K562 (cell line): Measurements from ENCODE around the gene PLCB4. TPM values are rescaled to one million over a fixed set of nuclear protein-coding genes. Genes with fewer than 3 reads are reported as not detected.

ENCODE experiments used
- ATAC-seq: fragments of 200-7000 bp; cut with Tn5 transposase; 3 replicates; pipeline ENCODE4 v1.9.1; 2020; ENCODE audit warnings: moderate library complexity
- Bru-seq: library from RNA; stranded (reverse); fragments of 400-500 nt; gene quantifications from one replicate; lab custom pipeline; 2021; lab: Mats Ljungman, UMichigan
- BruChase-seq, 2 experiments: library from RNA; stranded (reverse); fragments of 400-500 nt; gene quantifications; one replicate each; lab custom pipeline; 2021; lab: Mats Ljungman, UMichigan
- BruUV-seq: library from RNA; stranded (reverse); fragments of 400-500 nt; replicated peaks from 2 replicates; lab custom pipeline; 2021; lab: Mats Ljungman, UMichigan
- CTCF ChIA-PET: fragments of 300-600 bp; formaldehyde crosslinking; extraction: SDS; loops from one replicate; lab custom pipeline; 2021; ENCODE audit warnings: low intra/inter-chr PET ratio; lab: Yijun Ruan, JAX
- POLR2A ChIA-PET: fragments of 300-600, 350-650 bp; sonication (Branson Sonifier 250); formaldehyde crosslinking; extraction: SDS; loops from one replicate; lab custom pipeline; 2021; ENCODE audit warnings: antibody characterized with exemption, inconsistent platforms; lab: Yijun Ruan, JAX
- DNase-seq, 4 experiments: peaks; one replicate each; pipeline versions ENCODE4 v3.0.0 to v3.0.0-alpha.2; 2011 to 2018; ENCODE audit warnings: low spot score in 3 of 4, mixed read lengths in 3 of 4; ENCODE audit errors: extremely low read depth in 1 of 4
- FAIRE-seq: peaks from 2 replicates; lab custom pipeline; 2011; peaks lifted over from hg19 to GRCh38; lab: Jason Lieb, UNC
- H2AFZ ChIP-seq: 2 replicates; pipeline ENCODE4 v1.6.0; 2011; ENCODE audit warnings: low read depth, low read length, control low read depth, inconsistent platforms
- H3K27ac ChIP-seq: fragments of 200-600 bp; 3 replicates; pipeline ENCODE4 v1.8.0; 2011; ENCODE audit warnings: low read depth, mild to moderate bottlenecking, control low read depth, inconsistent platforms, low read length, moderate library complexity, mixed read lengths; ENCODE audit errors: extremely low read depth
- H3K27me3 ChIP-seq, 2 experiments: fragments of 300-600 bp in 1 of 2; 2 replicates in 1 of 2; 3 replicates in 1 of 2; pipeline versions ENCODE4 v1.6.0 to v1.8.0; 2011; ENCODE audit warnings: inconsistent platforms in 2 of 2, low read length in 2 of 2, mild to moderate bottlenecking in 1 of 2, mixed read lengths in 1 of 2, moderate library complexity in 1 of 2; ENCODE audit not compliant: control insufficient read depth in 2 of 2, insufficient read depth in 2 of 2
- H3K36me3 ChIP-seq: fragments of 300-600 bp; 3 replicates; pipeline ENCODE4 v1.8.0; 2011; ENCODE audit warnings: mild to moderate bottlenecking, low read length, inconsistent platforms; ENCODE audit not compliant: control insufficient read depth, insufficient read depth
- H3K4me1 ChIP-seq, 2 experiments: fragments of 200-600 bp in 1 of 2; replicated peaks in 1 of 2; 2 replicates in 1 of 2; 3 replicates in 1 of 2; pipeline versions ENCODE4 v1.5.1 to v1.8.0; 2011; ENCODE audit warnings: inconsistent platforms in 2 of 2, low read length in 2 of 2, mild to moderate bottlenecking in 1 of 2, mixed read lengths in 1 of 2, moderate library complexity in 1 of 2; ENCODE audit not compliant: control insufficient read depth in 2 of 2, insufficient read depth in 2 of 2
- H3K4me2 ChIP-seq: 2 replicates; pipeline ENCODE4 v1.6.1; 2011; ENCODE audit warnings: low read length, control low read depth, inconsistent platforms, mixed read lengths; ENCODE audit not compliant: insufficient read depth
- H3K4me3 ChIP-seq: fragments of 200-600 bp; sonication (generic), shearing (Covaris generic); 2 replicates; pipeline ENCODE4 v1.5.1; 2016; ENCODE audit warnings: control low read depth, inconsistent platforms
- H3K79me2 ChIP-seq: fragments of 200-600 bp; 3 replicates; pipeline ENCODE4 v1.8.0; 2011; ENCODE audit warnings: low read length, inconsistent platforms; ENCODE audit not compliant: control insufficient read depth, insufficient read depth
- H3K9ac ChIP-seq, 2 experiments: 2 replicates each; pipeline versions ENCODE4 v1.6.0 to v1.6.1; 2011; ENCODE audit warnings: low read depth in 2 of 2, low read length in 2 of 2, control low read depth in 1 of 2, inconsistent platforms in 1 of 2, mild to moderate bottlenecking in 1 of 2, mixed read lengths in 1 of 2; ENCODE audit not compliant: insufficient read depth in 1 of 2
- H3K9me1 ChIP-seq: one replicate; pipeline ENCODE4 v1.6.0; 2011; ENCODE audit warnings: inconsistent platforms, mild to moderate bottlenecking, low read length, moderate library complexity; ENCODE audit not compliant: control insufficient read depth, insufficient read depth
- H3K9me3 ChIP-seq: replicated peaks from 2 replicates; pipeline ENCODE4 v1.5.1; 2011; ENCODE audit warnings: low read depth, low read length, inconsistent platforms; ENCODE audit not compliant: control insufficient read depth, insufficient read depth
- H4K20me1 ChIP-seq: replicated peaks from 2 replicates; pipeline ENCODE4 v1.6.1; 2011; ENCODE audit warnings: low read length, inconsistent platforms, mixed read lengths; ENCODE audit not compliant: control insufficient read depth, insufficient read depth
- KAT2B ChIP-seq: IDR thresholded peaks from one replicate; pipeline ENCODE4 v1.6.1; 2012; ENCODE audit warnings: low read depth, mild to moderate bottlenecking, control low read depth, inconsistent platforms, low read length, moderate library complexity
- NRF1 ChIP-seq, 2 experiments: fragments of 450-650 bp; IDR thresholded peaks in 1 of 2; conservative IDR thresholded peaks in 1 of 2; 2 replicates each; pipeline ENCODE4 v1.6.1; 2014; ENCODE audit warnings: mild to moderate bottlenecking in 2 of 2
- RBFOX2 ChIP-seq: fragments of 200-400 bp; formaldehyde crosslinking; IDR thresholded peaks from 2 replicates; pipeline ENCODE4 v1.6.1; 2017; ENCODE audit warnings: low read depth, mild to moderate bottlenecking, low read length, moderate library complexity
- SNAPC5 ChIP-seq: fragments of 250-450 bp; sonication (Bioruptor Pico); IDR thresholded peaks from 2 replicates; pipeline ENCODE4 v1.8.0; 2021; ENCODE audit warnings: moderate library complexity, mild to moderate bottlenecking, inconsistent platforms
- THAP7 ChIP-seq: fragments of 250-450 bp; sonication (Bioruptor Pico); IDR thresholded peaks from 2 replicates; pipeline ENCODE4 v1.5.0; 2021
- VEZF1 ChIP-seq: fragments of 200-800 bp; sonication (Bioruptor generic); IDR thresholded peaks from 2 replicates; pipeline ENCODE4 v1.6.1; 2017; ENCODE audit warnings: missing genetic modification characterization, missing compliant biosample characterization
- WGBS: fragments of 100-300 bp; shearing (Covaris generic); methylation state at CpG from one replicate; pipeline ENCODE4 v1.1.6; 2016; ENCODE audit warnings: low coverage, mixed read lengths; ENCODE audit not compliant: insufficient coverage; ENCODE audit errors: missing lambda C conversion rate; 5-methylcytosine and 5-hydroxymethylcytosine counted together
- in situ Hi-C: fragments of 300-500 bp; cut with MboI; formaldehyde crosslinking; loops from 4 replicates; pipeline ENCODE4 v1.15.0; 2018; ENCODE audit warnings: inconsistent platforms, mixed read lengths
- intact Hi-C: fragments of 100-400 bp; cut with micrococcal nuclease; formaldehyde crosslinking; loops from 2 replicates; pipeline ENCODE4 v1.14.2; 2022
- long read RNA-seq, 3 experiments: library from polyadenylated mRNA in 2 of 3; library from RNA in 1 of 3; unstranded in 2 of 3; stranded (forward) in 1 of 3; transcript quantifications; one replicate each; pipeline ENCODE4 v2.0.0, GENCODE V29; 2019 to 2022
- polyA minus RNA-seq, 3 experiments: library from RNA; depleted of rRNA, polyadenylated mRNA; stranded (reverse); fragments of >200 nt; gene quantifications; 2 replicates each; pipeline ENCODE4 v1.2.3, GENCODE V29; 2011
- polyA plus RNA-seq, 8 experiments: library from polyadenylated mRNA; depleted of rRNA in 4 of 8; stranded (reverse) in 5 of 8; unstranded in 3 of 8; fragments of >200 nt; fragmentation: Nextera tagmentation in 2 of 8; fragmentation: Illumina TruSeq in 1 of 8; extraction: Ambion mirVana in 2 of 8; extraction: Trizol in 1 of 8; gene quantifications; 2 replicates each; pipeline versions ENCODE4 v1.2.1 to v1.2.3, GENCODE V29; 2011 to 2014; ENCODE audit warnings: inconsistent platforms in 1 of 8, missing spikeins in 1 of 8
- total RNA-seq, 7 experiments: library from RNA; depleted of rRNA in 6 of 7; stranded (reverse); fragments of >200 nt in 6 of 7; fragmentation: Illumina TruSeq in 2 of 7; extraction: Trizol in 2 of 7; gene quantifications; 2 replicates each; pipeline versions ENCODE4 v1.2.1 to v1.2.3, GENCODE V29; 2011 to 2021; ENCODE audit warnings: low replicate concordance in 1 of 7

The PLCB4 gene
- total RNA-seq (2011; cell fraction: chromatin; rRNA removed; ENCODE audit: low replicate concordance) = 0.90 and 4.7 TPM in 2 replicates
- total RNA-seq (2011; cell fraction: nucleolus; rRNA removed) = 0.17 and 1.3 TPM in 2 replicates
- 0.66 and 1.1 TPM in 2 replicates for total RNA-seq (2011; cell fraction: nucleoplasm; rRNA removed)
- total RNA-seq (2014; rRNA removed) = 0.32 and 0.37 TPM in 2 replicates
- total RNA-seq (2014; rRNA removed; fragmentation: Illumina TruSeq; extraction: Trizol) = 1.1 and 1.2 TPM in 2 replicates
- 0.49 and 0.54 TPM in 2 replicates for total RNA-seq (2015; rRNA removed; fragmentation: Illumina TruSeq; extraction: Trizol)
- total RNA-seq (2021) = 0.36 and 0.73 TPM in 2 replicates
- polyA plus RNA-seq (2011; rRNA removed) = 0.12 and 0.20 TPM in 2 replicates
- 0.25 TPM in 2 replicates for polyA plus RNA-seq (2011; cell fraction: cytosol; rRNA removed)
- polyA plus RNA-seq (2011; cell fraction: nucleus; rRNA removed) = 0.13 and 0.44 TPM in 2 replicates
- 0.30 and 0.73 TPM in 2 replicates for polyA plus RNA-seq (2012)
- polyA plus RNA-seq (2014; fragmentation: Illumina TruSeq; extraction: Trizol) = 0.52 and 0.89 TPM in 2 replicates
- polyA plus RNA-seq (2014; fragmentation: Nextera tagmentation; extraction: Ambion mirVana) = under 1 TPM; 0.28 to 0.42 TPM
- 0.51 and 2.9 TPM in 2 replicates for polyA plus RNA-seq (2014; rRNA removed)
- polyA minus RNA-seq (2011; rRNA and poly(A)+ RNA removed) = 0.25 and 0.33 TPM in 2 replicates
- polyA minus RNA-seq (2011; cell fraction: cytosol; rRNA and poly(A)+ RNA removed) = not detected in 2 replicates
- 0.22 and 0.27 TPM in 2 replicates for polyA minus RNA-seq (2011; cell fraction: nucleus; rRNA and poly(A)+ RNA removed)
- percentile 43 among the genes with signal in this experiment for Bru-seq, nascent RNA
- BruChase-seq, experiment 1, labeled RNA remaining after a 2-hour chase = percentile 43 among the genes with signal in this experiment
- percentile 42 among the genes with signal in this experiment for BruChase-seq, experiment 2, labeled RNA remaining after a 6-hour chase
- long read RNA-seq, experiment 1, partial matches to known transcripts = 2 of 3 reads
- long read RNA-seq, experiment 1, other reads (novel, unspliced or antisense) = 1 of 3 reads
- long read RNA-seq, experiment 2 = 0 reads
- long read RNA-seq, experiment 3 = 0 reads

GRCh38 chr20:9068841-9069663, at the start of gene PLCB4:
Gene PLCB4, plus strand, starts transcription at chr20:9069087. Its CDS starts 238,728 bp downstream, at chr20:9307815.
- H3K27me3 ChIP-seq = no peaks in the 10 kb centered on the region
- ChIA-PET CTCF (no interaction called here), POLR2A (interaction anchor here (1.0 kb wide), 1 partner anchor 16 kb away, joined by 3 read pairs; no protein-coding TSS in a partner anchor)
- no peaks in the 10 kb centered on the region for H3K36me3 ChIP-seq
- peak; percentile 9 to 27 (median 22) for DNase-seq
- H3K79me2 ChIP-seq = no peaks in the 10 kb centered on the region
- H3K9ac ChIP-seq = peak within 1 kb of the TSS in 1 of 2 experiments; percentile 74; a peak in 3 of 4 replicates
- no peak for TF ChIP-seq KAT2B
- TF ChIP-seq VEZF1 (CRISPR knock-in tag) = peak; percentile 25; the same call in 1 of the 2 replicates
- TF ChIP-seq NRF1 (conservative IDR thresholded peaks at IDR 0.05 in 1 of 2, IDR thresholded peaks at IDR 0.05 in 1 of 2) = peak; percentile 30; a peak in 2 of 4 replicates
- TF ChIP-seq RBFOX2 = 0 out of 2 replicates have a peak, but pooled peaks have one; percentile 23
- no peak for TF ChIP-seq THAP7
- TF ChIP-seq SNAPC5 (CRISPR knock-in tag) = no peak
- peak within 1 kb of the TSS; percentile 46 for H3K4me3 ChIP-seq
- WGBS = 12% methylated on average over 22 of the region's 75 CpGs
- H3K4me2 ChIP-seq = peak within 1 kb of the TSS; percentile 66
- intact Hi-C loops = no loop called here
- ATAC-seq = peak; percentile 72
- H3K4me1 ChIP-seq = peaks cover 0 to 12% of the 10 kb centered on the region in 2 experiments; a peak in 4 of 5 replicates
- no peak for FAIRE-seq
- H2AFZ ChIP-seq = peak within 1 kb of the TSS; percentile 72
- H3K9me1 ChIP-seq = no peaks in the 10 kb centered on the region
- no peaks in the 10 kb centered on the region for H4K20me1 ChIP-seq
- no TSS peak for BruUV-seq
- no peaks in the 10 kb centered on the region for H3K9me3 ChIP-seq
- in situ Hi-C loops = no loop called here
- H3K27ac ChIP-seq = no peak within 1 kb of the TSS
